Stimulated activated CD8-positive, alpha-beta memory T cell treated with anti-CD3 and anti-CD28 coated beads, Interleukin-4, amount 100 ng/mL, for 1 hour (primary cell): Measurements from ENCODE around the gene FAM171A2.
A peak's percentile ranks its signal among the peaks of the same experiment; 100 is the strongest.

Experiments
- DNase-seq, 2 donors: peaks; one replicate each; pipeline ENCODE4 v3.0.0-alpha.2; 2020; ENCODE audit warnings: low read depth in 2 of 2, low spot score in 1 of 2

The FAM171A2 gene

DNA sequence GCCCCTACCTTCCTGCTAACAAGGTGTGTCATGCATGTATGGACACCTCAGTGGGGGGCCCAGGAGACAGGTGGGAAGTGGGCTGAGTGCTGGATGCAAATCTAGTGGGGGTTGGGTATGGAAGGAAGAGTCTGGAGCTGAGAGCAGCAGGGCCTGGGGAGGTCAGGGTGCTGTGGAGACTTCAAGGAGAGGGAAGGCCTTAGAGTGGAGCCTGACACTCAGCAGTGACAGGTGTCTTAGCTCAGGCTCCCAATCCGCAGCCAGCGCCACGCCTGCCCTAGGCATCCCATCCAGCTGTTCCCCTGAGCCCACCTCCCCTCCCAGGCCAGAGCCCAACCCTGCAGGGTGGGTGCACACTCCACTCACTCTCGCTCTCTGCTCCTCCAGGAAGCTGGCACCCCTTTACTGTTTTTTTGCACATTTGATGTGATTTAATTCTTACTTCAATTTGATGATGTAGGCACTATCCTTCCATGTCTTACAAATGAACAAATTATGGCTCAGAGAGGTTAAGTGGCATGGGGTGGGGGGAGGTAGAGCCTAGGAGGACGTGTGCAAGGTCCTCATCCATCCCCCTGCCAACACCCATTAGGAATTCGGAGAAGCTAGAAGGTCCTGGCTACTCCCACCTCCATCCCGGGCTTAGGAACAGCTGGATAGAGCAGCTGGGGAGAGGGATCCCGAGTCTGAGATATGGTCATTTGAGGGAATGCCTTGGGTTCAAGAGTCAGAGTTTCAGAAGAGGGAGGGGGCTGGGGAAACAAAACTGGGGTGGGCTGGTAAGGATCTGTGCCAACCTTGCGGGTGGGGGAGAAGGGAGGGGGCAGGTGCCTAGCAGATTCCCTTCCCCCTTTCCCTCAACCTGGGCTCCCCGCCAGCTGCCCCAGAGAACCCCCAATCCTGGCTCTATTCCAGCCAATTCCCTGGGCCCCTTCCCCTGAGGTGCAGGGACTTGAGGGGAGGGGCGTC is 2.1 kb downstream of the FAM171A2 start:
- no peak for DNase-seq

DNA sequence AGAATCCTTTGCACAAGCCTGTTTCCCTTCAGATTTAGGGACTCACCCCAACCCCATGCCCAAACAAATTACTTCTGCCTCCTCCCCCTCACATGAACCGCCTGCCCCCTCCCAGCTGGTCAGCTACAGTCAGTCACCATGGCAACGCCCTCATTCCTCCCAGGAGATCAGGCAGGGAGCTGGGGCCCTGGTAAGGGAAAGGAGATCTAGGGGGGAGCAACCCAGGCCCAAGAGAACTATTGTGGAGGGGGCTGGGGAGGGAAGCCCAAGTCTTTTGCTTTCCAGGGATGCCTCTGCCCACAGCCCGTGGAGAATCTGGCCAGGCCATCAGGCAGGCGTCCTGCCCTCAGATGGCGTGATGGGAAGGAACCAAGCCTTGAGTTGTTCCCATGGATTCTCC is 2.8 kb downstream of the FAM171A2 start:
- no peak for DNase-seq

GRCh38 chr17:44360144-44360533 is 3.5 kb downstream of the FAM171A2 start:
- no peak for DNase-seq

- DNase-seq, result no peak
These were observed 4.1 kb downstream of the FAM171A2 start for GRCh38 chr17:44359458-44360143.

- no peak for DNase-seq
These were observed 4.6 kb downstream of the FAM171A2 start for GRCh38 chr17:44359006-44359405.

DNA sequence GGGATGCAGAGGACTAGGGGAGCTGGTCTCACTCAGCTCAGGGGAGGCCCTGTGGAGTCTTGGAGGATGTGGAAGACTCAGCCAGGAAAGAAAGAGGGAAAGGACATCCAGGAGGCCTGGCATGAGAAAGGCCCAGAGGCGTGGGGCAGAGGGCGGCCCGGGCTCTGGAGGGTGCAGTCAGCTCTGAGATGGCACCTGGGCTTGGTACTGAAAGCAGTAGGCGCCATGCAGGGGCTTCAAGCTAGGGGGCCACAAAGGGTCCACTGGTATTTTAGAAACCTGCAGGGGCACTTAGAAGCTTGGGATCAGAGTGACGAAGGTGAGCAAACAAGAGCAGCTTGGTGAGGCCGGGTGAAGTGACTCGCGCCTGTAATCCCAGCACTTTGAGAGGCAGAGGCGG is 5.6 kb downstream of the FAM171A2 start:
- DNase-seq, result no peak

DNA sequence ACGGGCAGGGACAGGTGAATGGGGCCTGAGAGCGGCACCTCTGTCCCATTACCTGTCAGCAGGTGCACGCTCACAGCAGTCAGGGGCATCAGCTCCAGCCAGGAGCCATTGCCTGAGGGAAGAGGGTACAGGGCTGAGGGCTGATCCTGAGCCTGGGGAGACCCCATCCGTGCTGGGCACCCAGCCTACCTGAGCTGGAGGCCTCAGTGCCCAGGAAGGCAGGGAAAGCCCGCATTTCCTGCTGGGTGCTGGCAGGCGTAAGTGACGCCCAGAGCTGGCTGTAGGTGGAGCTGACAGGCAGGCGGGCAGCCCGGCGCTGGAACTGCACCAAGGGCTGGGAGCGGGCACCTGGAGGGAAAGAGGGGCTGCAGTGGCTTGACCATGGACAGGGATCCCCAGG is 7.4 kb downstream of the FAM171A2 start:
- no peak for DNase-seq

DNA sequence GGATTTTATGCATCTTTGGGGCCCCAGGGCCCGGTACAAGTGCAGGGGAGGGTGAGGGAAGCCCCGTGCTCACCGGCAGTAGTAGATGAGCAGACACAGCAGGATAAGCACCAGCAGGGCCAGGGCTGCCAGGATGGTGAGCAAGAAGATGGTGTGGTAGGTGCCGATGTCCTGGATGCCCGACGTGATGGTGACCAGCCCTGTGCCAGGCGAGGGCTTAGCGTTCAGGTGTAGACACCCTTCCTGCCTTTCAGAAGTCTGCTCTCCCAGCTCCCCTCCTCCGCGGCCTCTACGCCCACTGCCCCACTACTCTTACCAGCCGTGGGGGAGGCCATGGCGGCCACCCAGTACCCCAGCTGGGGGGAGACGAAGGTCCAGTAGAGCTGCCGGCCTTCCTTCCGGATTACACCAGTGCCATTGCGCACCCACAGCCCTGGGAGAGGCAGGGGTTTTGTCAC is 8.0 kb downstream of the FAM171A2 start:
- no peak for DNase-seq

DNA sequence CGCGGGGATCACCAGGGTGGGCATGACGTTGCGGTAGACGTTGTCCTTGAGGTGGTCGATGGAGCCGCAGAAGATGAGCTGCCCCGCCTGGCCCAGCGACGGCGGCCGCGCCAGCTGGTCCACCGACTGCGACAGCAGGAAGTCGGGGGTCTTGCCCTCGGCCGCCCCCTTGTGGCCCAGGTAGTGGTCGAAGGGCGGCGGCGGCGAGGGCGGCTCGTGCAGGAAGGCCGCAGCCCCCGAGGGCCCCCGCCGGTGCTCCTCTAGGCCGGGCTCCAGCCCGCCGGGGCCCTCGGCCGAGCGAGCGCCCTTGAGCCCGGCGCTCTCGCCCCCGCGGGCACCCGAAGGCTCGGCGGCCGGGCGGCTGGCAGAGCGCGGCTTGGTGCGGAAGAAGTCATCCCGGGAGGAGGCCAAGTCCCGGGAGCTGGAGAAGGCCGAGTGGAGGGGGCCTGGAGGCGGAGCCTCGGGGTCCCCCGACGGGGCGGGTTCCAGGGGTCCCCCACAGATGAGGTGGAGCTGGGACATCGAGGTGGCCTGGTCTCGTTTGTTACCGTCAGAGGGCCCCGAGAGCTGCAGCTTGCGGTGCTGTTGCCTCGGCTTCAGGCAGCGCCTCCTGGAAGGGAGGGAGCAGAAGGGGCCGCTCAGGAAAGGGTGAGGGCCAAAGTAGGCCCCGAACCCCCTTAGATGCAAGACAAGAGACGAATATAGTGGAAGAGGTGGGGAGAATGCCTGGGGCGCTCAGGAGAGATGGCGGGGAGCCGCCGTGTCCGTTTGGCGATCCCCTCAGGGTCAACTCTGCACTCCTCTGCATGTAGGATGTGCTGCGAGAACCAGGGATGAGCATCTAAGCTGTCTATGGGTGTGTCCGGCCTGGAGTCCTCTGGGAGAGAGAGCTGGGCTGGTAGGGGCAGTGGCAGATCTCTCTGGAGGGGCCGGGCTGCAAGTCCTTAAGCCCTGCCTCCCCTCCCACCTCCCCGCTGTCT is 8.8 kb downstream of the FAM171A2 start:
- peak; percentile 41 to 49 for DNase-seq

- no peak for DNase-seq
These were observed 9.9 kb downstream of the FAM171A2 start for GRCh38 chr17:44353672-44354331.

DNA sequence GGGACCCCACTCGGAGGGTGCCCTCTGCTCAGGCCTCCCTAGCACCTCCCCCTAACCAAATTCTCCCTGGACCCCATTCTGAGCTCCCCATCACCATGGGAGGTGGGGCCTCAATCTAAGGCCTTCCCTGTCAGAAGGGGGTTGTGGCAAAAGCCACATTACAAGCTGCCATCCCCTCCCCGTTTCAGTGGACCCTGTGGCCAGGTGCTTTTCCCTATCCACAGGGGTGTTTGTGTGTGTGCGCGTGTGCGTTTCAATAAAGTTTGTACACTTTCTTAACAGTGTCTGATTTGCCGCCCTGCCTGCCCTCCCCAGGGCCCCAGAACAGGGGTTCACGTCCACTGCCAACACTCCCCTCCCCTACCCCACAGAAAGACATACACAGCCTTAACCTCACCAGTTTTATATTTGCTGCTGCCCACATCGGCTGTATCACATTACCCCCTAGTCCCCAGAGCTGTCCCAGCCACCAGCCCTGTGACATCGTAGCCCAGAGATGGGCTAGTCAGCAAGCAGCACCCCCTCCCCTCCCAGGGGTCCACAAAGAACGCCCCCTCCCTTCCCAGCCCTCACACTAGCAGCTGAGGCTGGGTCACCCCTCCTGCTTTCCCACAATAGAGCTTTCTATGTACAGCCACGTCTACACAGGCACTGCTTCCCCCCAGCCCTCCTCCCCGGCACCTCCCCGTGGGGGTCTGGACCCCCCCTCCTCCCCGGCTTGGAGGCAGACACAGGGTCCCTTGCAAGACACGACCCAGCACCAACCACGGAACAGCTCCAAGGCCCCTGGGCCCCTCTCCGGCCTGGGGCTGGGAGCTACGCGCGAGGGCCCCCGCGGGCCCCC is 10.6 kb downstream of the FAM171A2 start:
- DNase-seq, result no peak

GRCh38 chr17:44351961-44352827 is 11.5 kb downstream of the FAM171A2 start:
- no peak for DNase-seq

- no peak for DNase-seq
These were observed 12.2 kb downstream of the FAM171A2 start for GRCh38 chr17:44351464-44351863.

DNA sequence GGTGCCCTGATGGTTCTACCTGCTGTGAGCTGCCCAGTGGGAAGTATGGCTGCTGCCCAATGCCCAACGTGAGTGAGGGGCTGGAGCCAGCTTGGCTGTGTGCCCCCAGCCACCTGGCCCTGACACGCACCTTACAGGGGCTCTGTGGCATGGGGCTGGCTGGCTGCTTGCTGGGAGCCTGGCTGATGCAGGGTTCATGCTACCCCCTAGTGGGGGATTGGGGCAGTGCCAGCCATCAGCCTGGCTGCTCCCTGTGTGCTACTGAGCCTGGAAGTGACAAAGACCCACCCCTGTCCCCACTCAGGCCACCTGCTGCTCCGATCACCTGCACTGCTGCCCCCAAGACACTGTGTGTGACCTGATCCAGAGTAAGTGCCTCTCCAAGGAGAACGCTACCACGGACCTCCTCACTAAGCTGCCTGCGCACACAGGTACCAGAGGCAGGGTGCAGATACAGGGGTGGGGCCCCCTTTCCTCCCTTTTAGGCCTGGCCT is 12.9 kb downstream of the FAM171A2 start:
- peak in 1 of 2 donors; percentile 49 for DNase-seq

DNA sequence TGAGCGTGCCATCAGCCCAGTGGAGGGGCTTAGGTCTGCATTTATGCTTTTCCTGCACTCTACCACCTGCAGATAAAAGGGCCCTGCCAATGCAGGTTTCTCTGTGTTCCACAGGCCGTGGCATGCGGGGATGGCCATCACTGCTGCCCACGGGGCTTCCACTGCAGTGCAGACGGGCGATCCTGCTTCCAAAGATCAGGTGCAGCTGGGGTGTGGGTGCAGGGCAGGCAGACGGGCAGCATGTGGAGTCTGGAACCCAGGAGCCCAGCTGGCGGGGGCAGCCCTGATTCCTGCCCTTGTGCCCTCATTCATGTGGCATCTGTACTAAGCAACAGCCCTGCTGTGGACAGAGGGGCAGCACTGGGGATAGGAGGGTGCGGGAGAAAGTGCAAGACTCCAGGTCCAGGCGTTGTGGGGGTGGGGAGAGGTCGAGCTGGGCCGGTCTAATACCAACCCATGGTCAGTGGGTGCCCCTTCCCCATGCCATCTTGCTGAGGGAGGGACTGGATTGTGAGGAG is 14.0 kb downstream of the FAM171A2 start:
- DNase-seq, result no peak

GRCh38 chr17:44348988-44349364 is 14.7 kb downstream of the FAM171A2 start:
- no peak for DNase-seq

GRCh38 chr17:44348234-44348987 is 15.2 kb downstream of the FAM171A2 start:
- no peak for DNase-seq
